GM18873 (cell line): Measurements from ENCODE around the gene UBA5.

Experiments
- ATAC-seq: cut with Tn5 transposase; IDR thresholded peaks from one replicate; pipeline ENCODE4 v1.9.1; 2021; ENCODE audit warnings: mild to moderate bottlenecking, moderate library complexity, moderate number of reproducible peaks; ENCODE audit not compliant: unreplicated experiment, low FRiP score

Gene UBA5

GRCh38 chr3:132652640-132653270, 7.4 kb upstream of the UBA5 start:
- ATAC-seq = no peak

DNA sequence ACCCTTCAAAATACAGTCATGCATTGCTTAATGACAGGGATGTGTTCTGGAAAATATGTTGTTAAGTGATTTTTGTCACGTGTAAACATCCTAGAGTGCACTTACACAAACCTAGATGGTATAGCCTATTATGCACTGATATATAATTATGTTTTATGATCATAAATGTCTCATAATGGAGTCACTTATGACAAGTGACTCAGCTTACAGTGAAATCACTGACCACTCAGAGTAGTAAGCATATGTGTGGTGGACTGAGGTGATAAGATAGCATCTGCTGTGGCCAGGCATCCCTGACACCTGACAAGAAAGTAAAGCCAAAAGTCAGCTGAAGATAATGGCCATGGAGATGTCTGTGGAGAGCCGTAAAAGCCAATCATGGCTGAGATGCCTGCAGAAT, 5.9 kb upstream of the UBA5 start:
- ATAC-seq = no peak

- no peak for ATAC-seq
Observed at GRCh38 chr3:132654721-132655120, 5.4 kb upstream of the UBA5 start.

DNA sequence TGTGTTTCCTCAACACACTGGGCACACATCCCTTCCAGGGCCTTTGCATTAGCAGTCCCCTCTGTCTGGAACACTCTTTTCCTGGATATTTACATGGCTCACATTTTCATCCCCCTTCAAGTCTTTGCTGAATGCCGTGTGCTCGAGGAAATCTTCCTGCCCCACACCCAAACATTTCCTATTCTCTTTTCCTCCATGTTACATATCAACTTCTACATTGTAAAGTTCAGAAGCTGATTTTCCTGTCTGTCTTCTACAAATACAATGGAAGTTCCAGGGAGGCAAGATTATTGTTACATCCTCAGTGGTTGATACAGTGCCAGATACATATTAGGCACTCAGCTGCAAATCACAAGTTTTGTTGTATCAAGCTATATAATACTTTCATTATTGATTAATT, 4.7 kb upstream of the UBA5 start:
- no peak for ATAC-seq

- ATAC-seq = no peak
Observed at GRCh38 chr3:132657869-132658747, 2.0 kb upstream of the UBA5 start.

DNA sequence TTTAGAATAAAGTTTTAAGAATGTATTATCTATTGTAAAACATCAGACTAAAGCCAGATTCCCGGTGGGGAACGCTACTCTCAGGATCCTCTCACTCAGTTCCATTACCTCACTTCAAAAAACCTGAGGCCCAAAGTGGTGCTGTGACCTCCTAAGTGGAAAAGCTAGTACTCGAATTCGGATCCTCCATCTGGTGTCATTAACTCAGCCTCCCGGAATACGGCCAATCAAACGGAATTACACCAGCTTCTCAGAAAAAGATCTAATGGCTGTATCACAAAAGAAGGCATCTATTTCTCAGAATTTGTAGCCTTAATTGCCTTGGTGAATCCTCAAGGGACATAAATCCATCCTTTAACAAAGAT, 1.1 kb upstream of the UBA5 start:
- no peak for ATAC-seq

DNA sequence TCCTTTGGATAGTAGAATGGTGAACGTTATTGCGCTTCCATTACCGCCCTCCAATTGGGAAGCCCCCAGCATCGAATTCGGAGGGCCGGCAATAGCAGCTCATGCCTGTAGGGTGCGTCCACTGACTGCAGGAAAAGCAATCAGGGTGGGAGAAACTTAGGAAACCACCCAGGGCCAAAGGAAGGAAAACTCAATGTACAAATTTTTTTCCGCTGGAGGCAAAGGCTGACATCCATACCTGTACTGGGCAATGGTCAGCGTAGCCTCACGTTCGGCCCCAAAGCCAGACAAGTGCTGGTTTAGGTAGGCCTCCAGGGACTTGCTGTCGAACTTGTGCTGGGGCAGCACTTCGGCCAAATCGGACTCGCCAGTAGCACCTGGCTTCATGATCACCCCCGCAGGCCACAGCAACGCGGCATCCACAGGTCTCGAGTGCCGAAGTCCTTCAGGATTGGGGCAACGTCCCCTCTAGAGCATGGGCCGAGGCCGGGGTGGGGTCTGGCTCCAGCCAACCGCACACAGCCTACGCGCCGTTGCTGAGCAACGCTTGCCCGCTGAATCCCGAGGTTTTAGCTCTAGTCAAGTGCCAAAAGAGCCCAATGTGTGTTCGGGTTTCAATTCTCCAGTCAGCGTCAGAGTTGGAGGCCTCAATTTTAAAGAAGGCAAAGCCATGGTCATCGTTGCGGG, 621 bp upstream of the UBA5 start, which contains the start of gene ACAD11:
TSS of gene ACAD11 (minus strand) at position 445 of the 687 bp plus-strand sequence. CDS start at position 387, 58 bp downstream.
- peak; percentile 46 for ATAC-seq

DNA sequence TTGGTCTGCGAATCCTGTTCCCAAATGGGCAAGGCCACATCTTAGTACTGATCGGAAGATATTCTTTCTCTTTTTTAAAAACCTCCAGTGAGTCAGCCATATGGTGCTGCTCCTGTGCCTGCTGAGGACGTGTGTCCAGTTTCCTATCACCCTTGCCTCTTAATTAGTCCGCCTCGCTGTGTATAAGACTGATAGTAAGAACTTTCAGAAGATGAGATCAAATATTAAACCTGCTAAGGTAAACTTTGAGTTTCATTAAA, 612 bp downstream of the UBA5 start:
- no peak for ATAC-seq

GRCh38 chr3:132661101-132661500, 972 bp downstream of the UBA5 start:
- ATAC-seq = no peak

DNA sequence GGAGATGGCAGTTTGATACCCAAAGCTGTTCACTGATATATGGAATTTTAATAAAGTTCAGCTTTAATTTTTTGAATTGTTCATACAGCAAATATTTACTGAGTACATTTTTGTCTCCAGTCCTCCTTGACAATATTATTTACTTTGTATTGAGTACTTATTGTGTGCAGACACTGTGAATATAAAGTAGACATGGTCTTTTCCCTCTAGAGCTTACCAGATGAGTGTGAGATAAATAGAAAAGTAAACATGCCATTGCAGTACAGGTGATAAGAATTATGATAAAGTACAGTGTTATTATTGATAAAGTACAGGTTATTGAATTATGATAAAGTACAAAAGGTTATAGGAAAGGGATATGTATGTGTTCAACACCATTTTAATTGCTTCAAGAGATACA, 2.1 kb downstream of the UBA5 start:
- ATAC-seq = no peak

DNA sequence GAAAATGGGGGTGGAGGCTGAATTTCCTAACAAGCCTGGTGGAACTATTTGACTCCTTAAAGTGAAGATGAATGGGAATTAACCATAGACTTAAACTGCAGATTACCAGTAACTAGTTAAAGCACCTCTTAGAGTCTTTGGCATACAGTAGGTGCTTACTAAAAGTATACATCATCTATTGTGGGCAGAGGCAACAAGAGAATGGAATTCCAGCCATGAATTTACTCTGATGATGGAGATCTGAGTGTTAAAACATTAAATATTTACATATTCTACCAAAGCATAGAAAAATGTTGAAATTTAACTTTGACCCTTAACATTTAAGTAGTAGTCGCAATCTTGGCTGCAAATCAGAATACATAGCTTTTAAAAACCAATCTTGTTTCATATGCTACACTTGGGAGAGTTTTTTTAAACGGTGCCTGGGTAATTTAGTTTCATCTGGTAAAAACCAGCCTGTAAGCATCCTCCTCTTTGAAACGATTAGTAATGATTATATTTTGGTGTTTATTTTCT, 5.2 kb downstream of the UBA5 start:
- no peak for ATAC-seq

- ATAC-seq = no peak
Observed at GRCh38 chr3:132669256-132669777, 9.2 kb downstream of the UBA5 start.

GRCh38 chr3:132675408-132675807, 15.3 kb downstream of the UBA5 start:
- no peak for ATAC-seq

DNA sequence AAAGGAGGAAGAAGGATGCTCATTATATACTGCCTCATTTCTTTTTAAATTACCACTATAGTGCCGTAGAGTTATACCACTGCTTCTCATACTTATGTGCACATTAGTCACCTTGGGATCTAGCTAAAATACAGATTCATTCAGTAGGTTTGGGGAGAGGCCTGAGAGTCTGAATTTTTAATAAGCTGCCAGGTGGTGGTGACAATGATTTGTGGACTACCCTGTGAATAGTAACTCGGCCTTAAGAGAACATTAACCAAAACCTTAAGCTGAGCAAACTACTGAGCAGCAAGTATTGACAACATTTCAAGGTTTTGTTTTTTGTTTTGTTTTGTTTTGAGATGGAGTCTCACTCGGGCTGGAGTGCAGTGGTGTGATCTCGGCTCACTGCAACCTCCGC, 19.8 kb downstream of the UBA5 start:
- ATAC-seq = no peak

GRCh38 chr3:132681421-132681820, 21.3 kb downstream of the UBA5 start:
- no peak for ATAC-seq

- no peak for ATAC-seq
Observed at GRCh38 chr3:132682201-132682600, 22.1 kb downstream of the UBA5 start.

DNA sequence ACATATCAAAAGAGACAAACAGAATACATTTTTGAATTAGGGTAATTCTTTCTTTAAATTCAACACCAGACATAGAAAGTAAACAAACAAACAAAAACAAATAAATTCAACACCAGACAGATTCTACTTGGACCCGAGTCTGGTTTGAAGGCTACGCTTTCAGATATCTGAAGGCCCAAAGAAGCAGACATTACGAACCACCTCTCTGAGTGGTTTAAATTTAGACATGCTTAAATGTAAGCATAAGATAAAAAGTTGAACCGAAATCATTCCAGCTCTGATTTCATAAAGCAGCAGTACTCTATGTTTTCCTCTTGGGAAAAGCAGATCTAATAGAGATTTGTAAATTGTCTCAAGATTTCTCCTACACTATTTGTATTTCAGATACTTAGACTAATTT, 29.9 kb downstream of the UBA5 start:
- ATAC-seq = no peak

GRCh38 chr3:132694991-132695390, 34.9 kb downstream of the UBA5 start:
- no peak for ATAC-seq

GRCh38 chr3:132695422-132695821, 35.3 kb downstream of the UBA5 start:
- ATAC-seq = no peak

DNA sequence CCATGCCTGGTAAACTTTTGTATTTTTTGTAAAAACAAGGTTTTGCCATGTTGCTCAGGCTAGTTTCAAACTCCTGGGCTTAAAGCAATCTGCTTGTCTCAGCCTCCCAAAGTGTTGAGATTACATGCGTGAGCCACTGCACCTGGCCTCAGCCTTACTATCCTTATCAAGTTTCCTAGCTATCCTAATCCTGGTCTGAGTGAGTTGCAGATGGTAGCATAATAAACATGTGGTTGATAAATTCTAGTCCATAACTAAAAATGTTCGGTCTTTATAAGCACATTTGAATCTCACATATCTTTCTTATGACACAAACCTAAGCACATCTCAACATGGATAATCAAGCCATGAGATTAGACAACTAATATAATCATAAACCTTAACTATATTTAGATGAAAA, 43.6 kb downstream of the UBA5 start:
- ATAC-seq = no peak

GRCh38 chr3:132709761-132710160, 49.6 kb downstream of the UBA5 start:
- no peak for ATAC-seq
